ENCODE data around the gene KRT16. TPM values are rescaled to one million over a fixed set of nuclear protein-coding genes. Genes with fewer than 3 reads are reported as not detected.

The KRT16 gene
- total and polyA plus RNA-seq, 2 experiments from 2014 or later = 0.90 to 2.5 TPM

GRCh38 chr17:41635121-41636097 lies 22.8 kb upstream of the KRT16 start:
- TF ChIP-seq EZH2phosphoT487 (IDR thresholded peaks at IDR 0.05; ENCODE audit: insufficient read depth, low read depth) (no peak), EZH2 (IDR thresholded peaks at IDR 0.05; ENCODE audit: insufficient read depth, poor library complexity, severe bottlenecking) (no peak)
- Histone ChIP-seq H3K9ac (no peak overlapping the region), H3K79me2 (ENCODE audit: insufficient read depth) (no peaks in the 10 kb centered on the region), H3K4me1 (ENCODE audit: insufficient read depth) (no peaks in the 10 kb centered on the region), H3K36me3 (ENCODE audit: low read depth) (no peaks in the 10 kb centered on the region), H3K27ac (no peak overlapping the region), H3K9me3 (ENCODE audit: low read depth) (no peaks in the 10 kb centered on the region), H3F3A (ENCODE audit: insufficient read depth) (no peaks in the 10 kb centered on the region), H3K4me2 (ENCODE audit: unreplicated experiment) (no peak overlapping the region), H3K9me2 (ENCODE audit: insufficient read depth) (no peaks in the 10 kb centered on the region), H2AFZ (peak overlapping the region; percentile 50; the same call in 1 of the 2 replicates), H3K4me3 (no peak overlapping the region), H3K27me3 (replicated peaks; ENCODE audit: insufficient read depth) (no peaks in the 10 kb centered on the region; the same call in 1 of the 2 replicates), H4K20me1 (ENCODE audit: insufficient read depth) (no peaks in the 10 kb centered on the region)
- WGBS, 2 experiments (ENCODE audit: low coverage in 1 of 2, low lambda C conversion rate in 2 of 2, missing lambda C conversion rate in 2 of 2) = 32 to 35% methylated on average over 24 to 28 of the region's 28 CpGs
- peak; percentile 26 for DNase-seq
- in situ Hi-C loops (cut with MboI) = no loop called here

GRCh38 chr17:41634639-41635038 lies 22.1 kb upstream of the KRT16 start:
- Histone ChIP-seq H3K27me3 (replicated peaks; ENCODE audit: insufficient read depth) (no peaks in the 10 kb centered on the region; the same call in 1 of the 2 replicates), H3K4me1 (ENCODE audit: insufficient read depth) (no peaks in the 10 kb centered on the region), H3K9ac (no peak overlapping the region), H3K79me2 (ENCODE audit: insufficient read depth) (no peaks in the 10 kb centered on the region), H3K9me3 (ENCODE audit: low read depth) (no peaks in the 10 kb centered on the region), H3K27ac (no peak overlapping the region), H3K9me2 (ENCODE audit: insufficient read depth) (no peaks in the 10 kb centered on the region), H3K4me3 (no peak overlapping the region), H3K36me3 (ENCODE audit: low read depth) (no peaks in the 10 kb centered on the region), H3K4me2 (ENCODE audit: unreplicated experiment) (no peak overlapping the region), H4K20me1 (ENCODE audit: insufficient read depth) (no peaks in the 10 kb centered on the region), H3F3A (ENCODE audit: insufficient read depth) (no peaks in the 10 kb centered on the region), H2AFZ (no peak overlapping the region)
- 63 to 72% methylated on average over 7 of the region's 7 CpGs for WGBS, 2 experiments (ENCODE audit: low coverage in 1 of 2, low lambda C conversion rate in 2 of 2, missing lambda C conversion rate in 2 of 2)
- no peak for TF ChIP-seq EZH2phosphoT487 (IDR thresholded peaks at IDR 0.05; ENCODE audit: insufficient read depth, low read depth)
- no peak for TF ChIP-seq EZH2 (IDR thresholded peaks at IDR 0.05; ENCODE audit: insufficient read depth, poor library complexity, severe bottlenecking)
- no peak for DNase-seq
- in situ Hi-C loops (cut with MboI) = no loop called here

- H3K27me3 ChIP-seq (replicated peaks; ENCODE audit: insufficient read depth) = no peaks in the 10 kb centered on the region; the same call in 1 of the 2 replicates
- TF ChIP-seq EZH2 (IDR thresholded peaks at IDR 0.05; ENCODE audit: insufficient read depth, poor library complexity, severe bottlenecking) (no peak), EZH2phosphoT487 (IDR thresholded peaks at IDR 0.05; ENCODE audit: insufficient read depth, low read depth) (no peak)
- 89 to 95% methylated on average over 9 to 14 of the region's 14 CpGs for WGBS, 2 experiments (ENCODE audit: low coverage in 1 of 2, low lambda C conversion rate in 2 of 2, missing lambda C conversion rate in 2 of 2)
- DNase-seq = no peak
- H3K79me2 ChIP-seq (ENCODE audit: insufficient read depth) = no peaks in the 10 kb centered on the region
- no peaks in the 10 kb centered on the region for H3F3A ChIP-seq (ENCODE audit: insufficient read depth)
- no peak overlapping the region for H3K4me3 ChIP-seq
- no peaks in the 10 kb centered on the region for H3K9me3 ChIP-seq (ENCODE audit: low read depth)
- H4K20me1 ChIP-seq (ENCODE audit: insufficient read depth) = no peaks in the 10 kb centered on the region
- in situ Hi-C loops (cut with MboI) = no loop called here
- no peak overlapping the region for H3K27ac ChIP-seq
- no peak overlapping the region for H3K4me2 ChIP-seq (ENCODE audit: unreplicated experiment)
- no peaks in the 10 kb centered on the region for H3K36me3 ChIP-seq (ENCODE audit: low read depth)
- no peak overlapping the region for H2AFZ ChIP-seq
- no peaks in the 10 kb centered on the region for H3K4me1 ChIP-seq (ENCODE audit: insufficient read depth)
- H3K9me2 ChIP-seq (ENCODE audit: insufficient read depth) = no peaks in the 10 kb centered on the region
- H3K9ac ChIP-seq = no peak overlapping the region
Measured at GRCh38 chr17:41633556-41634199, 21.1 kb upstream of the KRT16 start.

GRCh38 chr17:41632482-41633105 lies 20.0 kb upstream of the KRT16 start:
- no peak for DNase-seq
- in situ Hi-C loops (cut with MboI) = no loop called here
- whole genome bisulfite sequencing, 2 experiments (ENCODE audit: low coverage in 1 of 2, low lambda C conversion rate in 2 of 2, missing lambda C conversion rate in 2 of 2) = 59 to 71% methylated on average over 5 of the region's 5 CpGs

More at GRCh38 chr17:41632482-41633105, 20.0 kb upstream of the KRT16 start:
- H3K9me2 ChIP-seq (ENCODE audit: insufficient read depth) = no peaks in the 10 kb centered on the region
- H3K4me3 ChIP-seq = no peak overlapping the region
- no peaks in the 10 kb centered on the region for H3F3A ChIP-seq (ENCODE audit: insufficient read depth)
- H3K4me2 ChIP-seq (ENCODE audit: unreplicated experiment) = no peak overlapping the region
- no peaks in the 10 kb centered on the region for H3K4me1 ChIP-seq (ENCODE audit: insufficient read depth)
- no peak overlapping the region for H2AFZ ChIP-seq
- H3K79me2 ChIP-seq (ENCODE audit: insufficient read depth) = no peaks in the 10 kb centered on the region
- no peak overlapping the region for H3K9ac ChIP-seq
- H3K9me3 ChIP-seq (ENCODE audit: low read depth) = no peaks in the 10 kb centered on the region
- H3K27ac ChIP-seq = no peak overlapping the region
- no peaks in the 10 kb centered on the region for H3K36me3 ChIP-seq (ENCODE audit: low read depth)
- H3K27me3 ChIP-seq (replicated peaks; ENCODE audit: insufficient read depth) = no peaks in the 10 kb centered on the region; the same call in 1 of the 2 replicates
- H4K20me1 ChIP-seq (ENCODE audit: insufficient read depth) = no peaks in the 10 kb centered on the region
- TF ChIP-seq EZH2 (IDR thresholded peaks at IDR 0.05; ENCODE audit: insufficient read depth, poor library complexity, severe bottlenecking) (no peak), EZH2phosphoT487 (IDR thresholded peaks at IDR 0.05; ENCODE audit: insufficient read depth, low read depth) (no peak)

Measured in GM23248 (cell line).